Activated CD8-positive, alpha-beta T cell treated with anti-CD3 and anti-CD28 coated beads for 36 hours (primary cell): ENCODE data around the gene PLA2G15. TPM values are rescaled to one million over a fixed set of nuclear protein-coding genes. Genes with fewer than 3 reads are reported as not detected.

Source experiments
- ATAC-seq: fragments of 200-7000 bp; cut with Tn5 transposase; one replicate; pipeline ENCODE4 v1.10.0; 2021; ENCODE audit warnings: mild to moderate bottlenecking, moderate library complexity
- CTCF ChIA-PET: fragments of 350-600 bp; sonication (Branson Sonifier 250); formaldehyde crosslinking; loops from one replicate; lab custom pipeline; 2021; ENCODE audit warnings: antibody characterized with exemption; lab: Charles Lee
- POLR2A ChIA-PET: fragments of 350-600 bp; sonication (Branson Sonifier 250); formaldehyde crosslinking; loops from one replicate; lab custom pipeline; 2021; ENCODE audit warnings: antibody characterized with exemption; lab: Charles Lee
- DNase-seq: peaks from one replicate; pipeline ENCODE4 v3.0.0-alpha.2; 2020
- H3K27ac Mint-ChIP-seq: one replicate; pipeline ENCODE4 v1.8.0; 2021; ENCODE audit warnings: mild to moderate bottlenecking, mixed read lengths
- H3K27me3 Mint-ChIP-seq: one replicate; pipeline ENCODE4 v1.8.0; 2021; ENCODE audit warnings: mixed read lengths
- H3K36me3 Mint-ChIP-seq: one replicate; pipeline ENCODE4 v1.8.0; 2021; ENCODE audit warnings: low read depth, mixed read lengths
- H3K4me1 Mint-ChIP-seq: one replicate; pipeline ENCODE4 v1.8.0; 2021; ENCODE audit warnings: low read depth, mixed read lengths
- H3K4me3 Mint-ChIP-seq: one replicate; pipeline ENCODE4 v1.8.0; 2021; ENCODE audit warnings: mild to moderate bottlenecking, moderate library complexity, mixed read lengths
- H3K9me3 Mint-ChIP-seq: one replicate; pipeline ENCODE4 v1.8.0; 2021; ENCODE audit warnings: mixed read lengths
- CTCF ChIP-seq: fragments of 200-600 bp; IDR thresholded peaks from one replicate; pipeline ENCODE4 v1.8.0; 2022; ENCODE audit warnings: antibody characterized with exemption, mild to moderate bottlenecking
- intact Hi-C: fragments of 100-400 bp; cut with micrococcal nuclease; formaldehyde crosslinking; loops from one replicate; pipeline ENCODE4 v1.10.0; 2022
- total RNA-seq, 2 experiments: library from RNA; stranded (reverse); gene quantifications; one replicate each; pipeline ENCODE4 v1.2.3, GENCODE V29; 2021

PLA2G15 gene
- total RNA-seq, 2 experiments from 2014 or later: 6.7 to 6.8 TPM

GRCh38 chr16:68206245-68206644 lies 38.9 kb upstream of the PLA2G15 start:
- Mint-ChIP-seq H3K4me1 (peaks cover 27% of the 10 kb centered on the region), H3K36me3 (peaks cover 25% of the 10 kb centered on the region), H3K27me3 (no peaks in the 10 kb centered on the region), H3K9me3 (no peaks in the 10 kb centered on the region), H3K4me3 (no peak overlapping the region), H3K27ac (no peak overlapping the region)
- no peak for ATAC-seq
- CTCF ChIA-PET: interaction anchor here (1.4 kb wide), 1 partner anchor 103 kb away, joined by 3 read pairs; no protein-coding TSS in a partner anchor
- POLR2A ChIA-PET: interaction anchor here (0.5 to 1.0 kb wide), 4 partner anchors 10 to 28 kb away, joined by 3 to 5 read pairs (median 3); no protein-coding TSS in a partner anchor
- DNase-seq: no peak
- no peak for TF ChIP-seq CTCF
- intact Hi-C loops: no loop called here

GRCh38 chr16:68214726-68215125 lies 30.4 kb upstream of the PLA2G15 start:
- TF ChIP-seq CTCF: no peak
- no peaks in the 10 kb centered on the region for H3K27me3 Mint-ChIP-seq
- CTCF ChIA-PET: interaction anchor here (0.9 to 4.8 kb wide), 3 partner anchors 13 to 571 kb away, joined by 3 to 26 read pairs (median 3); no protein-coding TSS in a partner anchor
- no peaks in the 10 kb centered on the region for H3K9me3 Mint-ChIP-seq
- peaks cover 33% of the 10 kb centered on the region for H3K4me1 Mint-ChIP-seq
- DNase-seq (no peak), ATAC-seq (no peak)
- intact Hi-C loops: no loop called here
- POLR2A ChIA-PET: interaction anchor here (0.6 to 1.5 kb wide), 3 partner anchors 19 to 85 kb away, joined by 3 to 4 read pairs (median 3); no protein-coding TSS in a partner anchor
- no peak overlapping the region for H3K4me3 Mint-ChIP-seq
- peak overlapping the region; percentile 57 for H3K27ac Mint-ChIP-seq
- H3K36me3 Mint-ChIP-seq: peaks cover 19% of the 10 kb centered on the region

GRCh38 chr16:68215302-68215701 lies 29.9 kb upstream of the PLA2G15 start:
- H3K4me1 Mint-ChIP-seq: peaks cover 29% of the 10 kb centered on the region
- H3K4me3 Mint-ChIP-seq: no peak overlapping the region
- ATAC-seq (no peak), DNase-seq (no peak)
- ChIA-PET CTCF (interaction anchor here (0.9 to 4.8 kb wide), 3 partner anchors 12 to 571 kb away, joined by 3 to 26 read pairs (median 3); no protein-coding TSS in a partner anchor), POLR2A (interaction anchor here (0.9 kb wide), 1 partner anchor 21 kb away, joined by 3 read pairs; no protein-coding TSS in a partner anchor)
- no peak for TF ChIP-seq CTCF
- H3K9me3 Mint-ChIP-seq: no peaks in the 10 kb centered on the region
- peaks cover 19% of the 10 kb centered on the region for H3K36me3 Mint-ChIP-seq
- H3K27ac Mint-ChIP-seq: peak overlapping the region; percentile 55
- intact Hi-C loops: no loop called here
- H3K27me3 Mint-ChIP-seq: no peaks in the 10 kb centered on the region

- TF ChIP-seq CTCF: no peak
- POLR2A ChIA-PET: interaction anchor here (0.7 to 1.7 kb wide), 4 partner anchors 11 to 136 kb away, joined by 3 to 4 read pairs (median 4); no protein-coding TSS in a partner anchor
- no peaks in the 10 kb centered on the region for H3K9me3 Mint-ChIP-seq
- intact Hi-C loops: no loop called here
- H3K27ac Mint-ChIP-seq: peak overlapping the region; percentile 51
- peaks cover 15% of the 10 kb centered on the region for H3K36me3 Mint-ChIP-seq
- ATAC-seq: no peak
- H3K27me3 Mint-ChIP-seq: no peaks in the 10 kb centered on the region
- peaks cover 20% of the 10 kb centered on the region for H3K4me1 Mint-ChIP-seq
- DNase-seq: no peak
- CTCF ChIA-PET: interaction anchor here (0.7 to 4.8 kb wide), 2 partner anchors 11 to 123 kb away, joined by 3 to 26 read pairs; no protein-coding TSS in a partner anchor
- no peak overlapping the region for H3K4me3 Mint-ChIP-seq
Observed at GRCh38 chr16:68216240-68216639, 28.9 kb upstream of the PLA2G15 start.

GRCh38 chr16:68217506-68217905 lies 27.7 kb upstream of the PLA2G15 start:
- TF ChIP-seq CTCF: no peak
- no peak for ATAC-seq
- peaks cover 13% of the 10 kb centered on the region for H3K4me1 Mint-ChIP-seq
- no peak overlapping the region for H3K4me3 Mint-ChIP-seq
- H3K27ac Mint-ChIP-seq: peak overlapping the region; percentile 53
- intact Hi-C loops: no loop called here
- H3K9me3 Mint-ChIP-seq: no peaks in the 10 kb centered on the region
- H3K36me3 Mint-ChIP-seq: peaks cover 21% of the 10 kb centered on the region
- no peak for DNase-seq
- POLR2A ChIA-PET: interaction anchor here (0.6 to 1.7 kb wide), 3 partner anchors 9 to 277 kb away, joined by 3 to 4 read pairs (median 3); no protein-coding TSS in a partner anchor
- no peaks in the 10 kb centered on the region for H3K27me3 Mint-ChIP-seq
- CTCF ChIA-PET: interaction anchor here (4.8 kb wide), 1 partner anchor 10 kb away, joined by 26 read pairs; no protein-coding TSS in a partner anchor
